Measurements from ENCODE around the gene BRD3OS. TPM values are rescaled to one million over a fixed set of nuclear protein-coding genes. Genes with fewer than 3 reads are reported as not detected.

The BRD3OS gene
- total RNA-seq, 1 experiment from 2014 or later, result 16.2 TPM

DNA sequence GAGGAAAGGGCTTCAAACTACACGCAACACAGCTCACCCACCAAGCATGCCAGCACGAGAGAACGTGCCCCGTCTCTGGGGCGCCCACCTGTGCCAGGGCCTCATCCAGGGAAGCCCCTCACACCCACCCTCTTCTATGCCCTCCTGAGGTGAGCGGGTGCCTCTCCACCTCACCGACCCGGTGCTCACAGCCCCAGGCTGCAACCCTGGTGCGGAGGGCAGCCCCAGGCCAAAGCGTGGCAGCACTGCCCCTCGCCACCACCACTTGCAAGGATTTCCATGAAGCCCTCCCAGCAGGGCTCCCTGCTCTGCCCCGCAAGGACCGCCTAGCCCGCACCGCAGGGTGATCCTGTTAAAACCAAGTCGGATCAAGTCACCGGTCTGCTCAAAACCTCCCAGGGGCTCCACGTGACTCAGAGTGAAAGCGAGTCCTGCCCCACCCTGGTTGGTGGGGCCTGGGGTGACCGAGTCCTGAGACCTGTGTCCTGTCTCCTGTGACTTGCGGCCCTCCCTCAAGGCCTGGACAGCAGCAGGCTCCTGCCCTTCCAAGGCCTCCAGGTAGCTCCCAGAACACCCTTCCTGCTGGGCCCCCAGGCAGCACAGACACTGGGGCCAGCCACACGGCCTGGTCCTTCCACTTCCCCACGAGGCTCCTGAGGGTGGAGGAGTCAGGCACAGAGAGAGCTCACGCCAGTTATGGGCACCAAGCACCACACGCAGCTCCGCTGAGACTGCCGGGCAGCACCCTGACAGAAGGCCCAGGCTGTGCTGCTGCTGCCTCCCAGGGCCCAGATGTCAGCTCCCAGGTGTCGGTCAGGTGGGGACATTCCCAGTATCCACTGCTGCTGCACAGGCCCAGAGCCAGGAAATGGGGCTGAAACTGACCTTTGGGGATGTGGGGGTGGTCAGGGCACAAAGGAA, 29.9 kb downstream of the BRD3OS start (continued):
- TF ChIP-seq, protein P1, sequence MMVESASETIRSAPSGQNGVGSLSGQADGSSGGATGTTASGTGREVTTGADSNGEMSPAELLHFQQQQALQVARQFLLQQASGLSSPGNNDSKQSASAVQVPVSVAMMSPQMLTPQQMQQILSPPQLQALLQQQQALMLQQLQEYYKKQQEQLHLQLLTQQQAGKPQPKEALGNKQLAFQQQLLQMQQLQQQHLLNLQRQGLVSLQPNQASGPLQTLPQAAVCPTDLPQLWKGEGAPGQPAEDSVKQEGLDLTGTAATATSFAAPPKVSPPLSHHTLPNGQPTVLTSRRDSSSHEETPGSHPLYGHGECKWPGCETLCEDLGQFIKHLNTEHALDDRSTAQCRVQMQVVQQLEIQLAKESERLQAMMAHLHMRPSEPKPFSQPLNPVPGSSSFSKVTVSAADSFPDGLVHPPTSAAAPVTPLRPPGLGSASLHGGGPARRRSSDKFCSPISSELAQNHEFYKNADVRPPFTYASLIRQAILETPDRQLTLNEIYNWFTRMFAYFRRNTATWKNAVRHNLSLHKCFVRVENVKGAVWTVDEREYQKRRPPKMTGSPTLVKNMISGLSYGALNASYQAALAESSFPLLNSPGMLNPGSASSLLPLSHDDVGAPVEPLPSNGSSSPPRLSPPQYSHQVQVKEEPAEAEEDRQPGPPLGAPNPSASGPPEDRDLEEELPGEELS (CRISPR knock-in tag; IDR thresholded peaks at IDR 0.05), result no peak
- no peak for TF ChIP-seq ZNF671 (CRISPR knock-in tag; IDR thresholded peaks at IDR 0.05)
- TF ChIP-seq ZNF263 (CRISPR knock-in tag; IDR thresholded peaks at IDR 0.05; ENCODE audit: low read depth), result no peak
- TF ChIP-seq, protein P2, sequence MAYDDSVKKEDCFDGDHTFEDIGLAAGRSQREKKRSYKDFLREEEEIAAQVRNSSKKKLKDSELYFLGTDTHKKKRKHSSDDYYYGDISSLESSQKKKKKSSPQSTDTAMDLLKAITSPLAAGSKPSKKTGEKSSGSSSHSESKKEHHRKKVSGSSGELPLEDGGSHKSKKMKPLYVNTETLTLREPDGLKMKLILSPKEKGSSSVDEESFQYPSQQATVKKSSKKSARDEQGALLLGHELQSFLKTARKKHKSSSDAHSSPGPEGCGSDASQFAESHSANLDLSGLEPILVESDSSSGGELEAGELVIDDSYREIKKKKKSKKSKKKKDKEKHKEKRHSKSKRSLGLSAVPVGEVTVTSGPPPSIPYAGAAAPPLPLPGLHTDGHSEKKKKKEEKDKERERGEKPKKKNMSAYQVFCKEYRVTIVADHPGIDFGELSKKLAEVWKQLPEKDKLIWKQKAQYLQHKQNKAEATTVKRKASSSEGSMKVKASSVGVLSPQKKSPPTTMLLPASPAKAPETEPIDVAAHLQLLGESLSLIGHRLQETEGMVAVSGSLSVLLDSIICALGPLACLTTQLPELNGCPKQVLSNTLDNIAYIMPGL (CRISPR knock-in tag; IDR thresholded peaks at IDR 0.05), result no peak
- TF ChIP-seq JAZF1 (CRISPR knock-in tag; IDR thresholded peaks at IDR 0.05), result no peak
- no peak for TF ChIP-seq CREB1 (CRISPR knock-in tag; IDR thresholded peaks at IDR 0.05)
- no peak for TF ChIP-seq GTF2I (CRISPR knock-in tag; conservative IDR thresholded peaks at IDR 0.05)
- TF ChIP-seq ZNF416 (CRISPR knock-in tag; IDR thresholded peaks at IDR 0.05), result no peak
- TF ChIP-seq SMAD4 (CRISPR knock-in tag; IDR thresholded peaks at IDR 0.05), result no peak
- TF ChIP-seq EMX1 (CRISPR knock-in tag; IDR thresholded peaks at IDR 0.05), result no peak

DNA sequence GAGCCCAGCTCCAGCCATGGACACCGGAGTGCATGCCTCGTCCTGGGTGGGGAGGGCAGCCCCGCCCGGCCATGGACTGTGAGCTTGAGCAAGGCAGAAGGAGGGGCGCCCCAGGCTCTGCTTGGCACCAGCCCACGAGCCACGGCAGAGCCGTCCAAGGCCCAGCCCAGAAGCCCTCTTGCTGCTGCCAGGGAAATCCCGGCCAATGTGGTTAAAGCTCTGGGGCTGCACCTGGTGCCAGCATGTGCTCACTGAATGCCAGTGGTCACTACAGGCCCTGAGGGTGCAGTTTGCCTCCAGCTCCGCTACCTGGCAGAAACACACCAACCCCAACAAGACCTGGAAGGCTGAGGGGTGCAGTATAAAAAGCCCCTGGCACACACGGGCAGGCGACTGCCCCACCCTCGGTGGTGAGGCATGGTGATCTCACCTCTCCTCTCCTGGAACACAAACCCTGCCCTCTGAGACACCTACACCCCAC, 30.7 kb downstream of the BRD3OS start:
- ChIA-PET POLR2A (no interaction called here), CTCF (no interaction called here)
- no peak for DNase-seq (ENCODE audit: low spot score)
- H3K27ac Mint-ChIP-seq, result no peak overlapping the region
- no peak for ATAC-seq
- TF ChIP-seq, protein P1 (CRISPR knock-in tag; IDR thresholded peaks at IDR 0.05), result no peak
- no peak for TF ChIP-seq SMAD4 (CRISPR knock-in tag; IDR thresholded peaks at IDR 0.05)
- TF ChIP-seq ZBTB21 (CRISPR knock-in tag; IDR thresholded peaks at IDR 0.05; ENCODE audit: borderline replicate concordance), result no peak
- peaks cover 14% of the 10 kb centered on the region for H3K36me3 Mint-ChIP-seq
- H3K4me1 Mint-ChIP-seq, result peaks cover 12% of the 10 kb centered on the region; the same call in 1 of the 2 replicates
- H3K9me3 Mint-ChIP-seq, result no peaks in the 10 kb centered on the region
- no peaks in the 10 kb centered on the region for H3K27me3 Mint-ChIP-seq (ENCODE audit: low read depth)
- no peak overlapping the region for H3K4me3 Mint-ChIP-seq

DNA sequence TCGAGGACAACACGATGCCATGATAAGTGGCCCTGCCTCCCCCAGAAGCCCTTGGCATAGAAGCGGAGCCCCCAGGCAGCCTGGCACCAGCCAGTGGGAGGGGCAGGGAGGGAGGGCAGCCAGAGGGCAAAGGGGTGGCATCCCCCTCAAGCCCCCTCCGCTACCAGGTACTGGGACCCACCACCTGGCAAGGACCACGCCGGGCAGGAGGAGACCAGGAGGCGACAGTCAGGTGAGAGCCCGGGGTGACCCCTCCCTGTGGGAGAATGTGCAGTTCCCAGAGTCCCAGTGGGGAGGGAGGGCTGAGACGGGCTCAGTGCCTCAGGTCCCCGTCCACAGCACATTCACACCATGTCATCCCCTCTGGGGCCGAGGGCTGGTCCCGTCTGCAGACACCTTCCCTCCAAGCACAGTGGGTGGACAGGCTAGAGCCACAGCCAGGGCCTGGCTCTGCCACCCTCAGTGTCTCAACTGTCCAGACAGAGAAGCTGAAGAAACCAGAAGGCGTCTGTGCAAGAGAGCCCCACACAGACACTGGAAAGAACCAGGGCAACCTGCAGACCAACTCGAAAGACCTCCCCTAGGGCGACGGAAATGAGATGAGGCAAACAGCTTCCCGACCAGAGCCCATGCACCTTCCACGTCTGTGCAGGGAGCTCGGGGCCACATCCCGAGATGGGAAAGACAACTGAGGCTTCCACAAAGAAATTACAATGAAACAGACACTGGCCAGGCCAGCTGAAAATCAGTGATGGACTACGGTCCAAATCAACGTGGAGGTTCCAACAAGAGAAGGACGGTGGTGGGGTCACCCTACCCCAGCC, 31.4 kb downstream of the BRD3OS start:
- ATAC-seq (no peak), DNase-seq (ENCODE audit: low spot score) (no peak)
- Mint-ChIP-seq H3K4me3 (no peak overlapping the region), H3K9me3 (no peaks in the 10 kb centered on the region), H3K27me3 (ENCODE audit: low read depth) (no peaks in the 10 kb centered on the region), H3K4me1 (peaks cover 12% of the 10 kb centered on the region; the same call in 1 of the 2 replicates), H3K27ac (peak overlapping the region; percentile 73), H3K36me3 (peaks cover 8% of the 10 kb centered on the region)
- POLR2A ChIA-PET, result no interaction called here
- CTCF ChIA-PET, result interaction anchor here (1.0 kb wide), 1 partner anchor 314 kb away, joined by 5 read pairs; no protein-coding TSS in a partner anchor
- TF ChIP-seq MYBL2 (CRISPR knock-in tag; IDR thresholded peaks at IDR 0.05), result no peak
- TF ChIP-seq, protein P3, sequence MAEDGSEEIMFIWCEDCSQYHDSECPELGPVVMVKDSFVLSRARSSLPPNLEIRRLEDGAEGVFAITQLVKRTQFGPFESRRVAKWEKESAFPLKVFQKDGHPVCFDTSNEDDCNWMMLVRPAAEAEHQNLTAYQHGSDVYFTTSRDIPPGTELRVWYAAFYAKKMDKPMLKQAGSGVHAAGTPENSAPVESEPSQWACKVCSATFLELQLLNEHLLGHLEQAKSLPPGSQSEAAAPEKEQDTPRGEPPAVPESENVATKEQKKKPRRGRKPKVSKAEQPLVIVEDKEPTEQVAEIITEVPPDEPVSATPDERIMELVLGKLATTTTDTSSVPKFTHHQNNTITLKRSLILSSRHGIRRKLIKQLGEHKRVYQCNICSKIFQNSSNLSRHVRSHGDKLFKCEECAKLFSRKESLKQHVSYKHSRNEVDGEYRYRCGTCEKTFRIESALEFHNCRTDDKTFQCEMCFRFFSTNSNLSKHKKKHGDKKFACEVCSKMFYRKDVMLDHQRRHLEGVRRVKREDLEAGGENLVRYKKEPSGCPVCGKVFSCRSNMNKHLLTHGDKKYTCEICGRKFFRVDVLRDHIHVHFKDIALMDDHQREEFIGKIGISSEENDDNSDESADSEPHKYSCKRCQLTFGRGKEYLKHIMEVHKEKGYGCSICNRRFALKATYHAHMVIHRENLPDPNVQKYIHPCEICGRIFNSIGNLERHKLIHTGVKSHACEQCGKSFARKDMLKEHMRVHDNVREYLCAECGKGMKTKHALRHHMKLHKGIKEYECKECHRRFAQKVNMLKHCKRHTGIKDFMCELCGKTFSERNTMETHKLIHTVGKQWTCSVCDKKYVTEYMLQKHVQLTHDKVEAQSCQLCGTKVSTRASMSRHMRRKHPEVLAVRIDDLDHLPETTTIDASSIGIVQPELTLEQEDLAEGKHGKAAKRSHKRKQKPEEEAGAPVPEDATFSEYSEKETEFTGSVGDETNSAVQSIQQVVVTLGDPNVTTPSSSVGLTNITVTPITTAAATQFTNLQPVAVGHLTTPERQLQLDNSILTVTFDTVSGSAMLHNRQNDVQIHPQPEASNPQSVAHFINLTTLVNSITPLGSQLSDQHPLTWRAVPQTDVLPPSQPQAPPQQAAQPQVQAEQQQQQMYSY (CRISPR knock-in tag; IDR thresholded peaks at IDR 0.05), result no peak
- TF ChIP-seq, protein P4, sequence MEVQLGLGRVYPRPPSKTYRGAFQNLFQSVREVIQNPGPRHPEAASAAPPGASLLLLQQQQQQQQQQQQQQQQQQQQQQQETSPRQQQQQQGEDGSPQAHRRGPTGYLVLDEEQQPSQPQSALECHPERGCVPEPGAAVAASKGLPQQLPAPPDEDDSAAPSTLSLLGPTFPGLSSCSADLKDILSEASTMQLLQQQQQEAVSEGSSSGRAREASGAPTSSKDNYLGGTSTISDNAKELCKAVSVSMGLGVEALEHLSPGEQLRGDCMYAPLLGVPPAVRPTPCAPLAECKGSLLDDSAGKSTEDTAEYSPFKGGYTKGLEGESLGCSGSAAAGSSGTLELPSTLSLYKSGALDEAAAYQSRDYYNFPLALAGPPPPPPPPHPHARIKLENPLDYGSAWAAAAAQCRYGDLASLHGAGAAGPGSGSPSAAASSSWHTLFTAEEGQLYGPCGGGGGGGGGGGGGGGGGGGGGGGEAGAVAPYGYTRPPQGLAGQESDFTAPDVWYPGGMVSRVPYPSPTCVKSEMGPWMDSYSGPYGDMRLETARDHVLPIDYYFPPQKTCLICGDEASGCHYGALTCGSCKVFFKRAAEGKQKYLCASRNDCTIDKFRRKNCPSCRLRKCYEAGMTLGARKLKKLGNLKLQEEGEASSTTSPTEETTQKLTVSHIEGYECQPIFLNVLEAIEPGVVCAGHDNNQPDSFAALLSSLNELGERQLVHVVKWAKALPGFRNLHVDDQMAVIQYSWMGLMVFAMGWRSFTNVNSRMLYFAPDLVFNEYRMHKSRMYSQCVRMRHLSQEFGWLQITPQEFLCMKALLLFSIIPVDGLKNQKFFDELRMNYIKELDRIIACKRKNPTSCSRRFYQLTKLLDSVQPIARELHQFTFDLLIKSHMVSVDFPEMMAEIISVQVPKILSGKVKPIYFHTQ (CRISPR knock-in tag; IDR thresholded peaks at IDR 0.05), result no peak
- no peak for TF ChIP-seq ESRRA (CRISPR knock-in tag; IDR thresholded peaks at IDR 0.05; ENCODE audit: borderline replicate concordance)
- TF ChIP-seq TEAD1 (CRISPR knock-in tag; IDR thresholded peaks at IDR 0.05), result no peak
- TF ChIP-seq, protein P5, sequence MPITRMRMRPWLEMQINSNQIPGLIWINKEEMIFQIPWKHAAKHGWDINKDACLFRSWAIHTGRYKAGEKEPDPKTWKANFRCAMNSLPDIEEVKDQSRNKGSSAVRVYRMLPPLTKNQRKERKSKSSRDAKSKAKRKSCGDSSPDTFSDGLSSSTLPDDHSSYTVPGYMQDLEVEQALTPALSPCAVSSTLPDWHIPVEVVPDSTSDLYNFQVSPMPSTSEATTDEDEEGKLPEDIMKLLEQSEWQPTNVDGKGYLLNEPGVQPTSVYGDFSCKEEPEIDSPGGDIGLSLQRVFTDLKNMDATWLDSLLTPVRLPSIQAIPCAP (CRISPR knock-in tag; IDR thresholded peaks at IDR 0.05), result no peak

All from WTC11 (cell line).